ENCODE results near the gene PANK1.

GRCh38 chr10:89662596-89662995 lies 17.6 kb upstream of the PANK1 start:
- no peak for TF ChIP-seq ZBTB33 (IDR thresholded peaks at IDR 0.05; ENCODE audit: borderline replicate concordance, low read depth)
- TF ChIP-seq GABPA (IDR thresholded peaks at IDR 0.05; ENCODE audit: low read depth) = no peak
- TF ChIP-seq CTCF (IDR thresholded peaks at IDR 0.05) = no peak
- TF ChIP-seq REST (IDR thresholded peaks at IDR 0.05; ENCODE audit: low read depth, low read length) = no peak
- no peak for TF ChIP-seq POLR2AphosphoS5 (IDR thresholded peaks at IDR 0.05; ENCODE audit: low read depth, low read length)
- no peak for TF ChIP-seq ELF1 (IDR thresholded peaks at IDR 0.05)
- TF ChIP-seq FOXM1 (IDR thresholded peaks at IDR 0.05; ENCODE audit: low read depth) = no peak
